Cardiac septum (tissue), 1 donor: Measurements from ENCODE around the gene TDP1. TPM values are rescaled to one million over a fixed set of nuclear protein-coding genes. Genes with fewer than 3 reads are reported as not detected.

ENCODE experiments used
- DNase-seq: peaks from one replicate; pipeline ENCODE4 v3.0.0-alpha.2; 2020; ENCODE audit warnings: low spot score
- intact Hi-C: fragments of 100-400 bp; cut with DNase I; formaldehyde crosslinking; loops from one replicate; pipeline ENCODE4 v1.14.0; 2022
- total RNA-seq: library from RNA; stranded (reverse); fragmentation: NEBNext Ultra II Directional; extraction: Animal tissue kit (Norgen Biotek cat#: 25700); gene quantifications from one replicate; pipeline ENCODE4 v1.2.1, GENCODE V29; 2021
- donor health status: DM: no; HTN: no; CAD: no.

Gene TDP1
- total RNA-seq, 1 donor from 2014 or later, result 2.8 TPM

- intact Hi-C loops, result no loop called here
- DNase-seq, result no peak
Observed at GRCh38 chr14:90034835-90035525, 79.3 kb downstream of the TDP1 start.

GRCh38 chr14:90039253-90040010 lies 83.7 kb downstream of the TDP1 start:
- intact Hi-C loops, result no loop called here
- DNase-seq, result no peak

- intact Hi-C loops, result no loop called here
- no peak for DNase-seq
Observed at GRCh38 chr14:90040411-90040810, 84.7 kb downstream of the TDP1 start.

GRCh38 chr14:90042496-90043252 lies 86.9 kb downstream of the TDP1 start:
- no peak for DNase-seq
- intact Hi-C loops, result no loop called here

- intact Hi-C loops, result no loop called here
Observed at GRCh38 chr14:90045616-90046015, 89.9 kb downstream of the TDP1 start.

GRCh38 chr14:90049390-90049789 lies 93.7 kb downstream of the TDP1 start:
- intact Hi-C loops, result no loop called here
- no peak for DNase-seq

More at GRCh38 chr14:90045616-90046015, 89.9 kb downstream of the TDP1 start:
- DNase-seq, result no peak

- DNase-seq, result no peak
- intact Hi-C loops, result loop anchor here (10.0 kb wide), 1 partner anchor 75 kb away; no protein-coding TSS in a partner anchor
Observed at GRCh38 chr14:90050271-90050670, 94.5 kb downstream of the TDP1 start.

GRCh38 chr14:90053044-90053443 lies 97.3 kb downstream of the TDP1 start:
- DNase-seq, result no peak
- intact Hi-C loops, result loop anchor here (10.0 kb wide), 1 partner anchor 78 kb away; no protein-coding TSS in a partner anchor

GRCh38 chr14:90054803-90055202 lies 99.1 kb downstream of the TDP1 start:
- intact Hi-C loops, result loop anchor here (10.0 kb wide), 1 partner anchor 80 kb away; no protein-coding TSS in a partner anchor
- no peak for DNase-seq

- intact Hi-C loops, result loop anchor here (10.0 kb wide), 1 partner anchor 82 kb away; no protein-coding TSS in a partner anchor
- DNase-seq, result no peak
Observed at GRCh38 chr14:90056826-90057225, 101.1 kb downstream of the TDP1 start.

- no peak for DNase-seq
- intact Hi-C loops, result loop anchor here (10.0 kb wide), 1 partner anchor 84 kb away; no protein-coding TSS in a partner anchor
Observed at GRCh38 chr14:90058876-90059458, 103.2 kb downstream of the TDP1 start.

GRCh38 chr14:90060312-90060964 lies 104.7 kb downstream of the TDP1 start:
- intact Hi-C loops, result no loop called here
- DNase-seq, result no peak

- intact Hi-C loops, result no loop called here
- no peak for DNase-seq
Observed at GRCh38 chr14:90060965-90061684, 105.4 kb downstream of the TDP1 start.

GRCh38 chr14:90061685-90062126 lies 106.0 kb downstream of the TDP1 start, which contains the start of gene KCNK13:
KCNK13 (plus strand) TSS chr14:90061994; CDS start chr14:90062206, 212 bp downstream.
- DNase-seq, result no peak
- intact Hi-C loops, result no loop called here

- intact Hi-C loops, result no loop called here
- DNase-seq, result no peak
Observed at GRCh38 chr14:90062127-90062794, 106.5 kb downstream of the TDP1 start.

GRCh38 chr14:90062822-90063539 lies 107.3 kb downstream of the TDP1 start:
- intact Hi-C loops, result no loop called here
- no peak for DNase-seq

- DNase-seq, result no peak
- intact Hi-C loops, result no loop called here
Observed at GRCh38 chr14:90072350-90072749, 116.6 kb downstream of the TDP1 start.
